NCI-H1694 treated with DMSO at 0.1 percent for 48 hours (cell line): ENCODE measurements around the gene STAG1.
"Not testable (repeated sequence)": the region's sequence is repeated elsewhere in the genome, so short reads cannot be mapped to it uniquely, and the experiment has no call there.

Experiments
- DNase-seq: peaks from one replicate; lab custom pipeline; 2025; lab: John Stamatoyannopoulos, UW

STAG1 gene

DNA sequence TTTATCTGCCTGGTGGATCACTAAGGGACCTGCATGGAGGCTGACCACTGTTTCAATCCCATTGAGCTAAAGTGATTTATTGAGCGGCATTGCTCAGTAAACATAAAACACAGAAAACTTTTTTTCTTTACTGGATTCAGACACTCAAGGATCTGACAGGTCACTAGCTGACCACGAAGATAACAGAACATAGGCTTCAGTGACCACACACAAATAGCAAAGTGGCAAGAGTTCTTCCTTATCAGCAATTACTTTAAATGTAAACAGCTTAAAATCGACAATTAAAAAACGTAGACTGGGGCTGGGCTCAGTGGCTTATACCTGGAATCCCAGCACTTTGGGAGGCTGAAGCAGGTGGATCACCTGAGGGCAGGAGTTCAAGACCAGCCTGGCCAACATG lies 48.7 kb downstream of the STAG1 start:
- DNase-seq = no peak

GRCh38 chr3:136699271-136699828 lies 52.8 kb downstream of the STAG1 start:
- DNase-seq = no peak

- DNase-seq = no peak
Measured at GRCh38 chr3:136698361-136698760, 53.8 kb downstream of the STAG1 start.

DNA sequence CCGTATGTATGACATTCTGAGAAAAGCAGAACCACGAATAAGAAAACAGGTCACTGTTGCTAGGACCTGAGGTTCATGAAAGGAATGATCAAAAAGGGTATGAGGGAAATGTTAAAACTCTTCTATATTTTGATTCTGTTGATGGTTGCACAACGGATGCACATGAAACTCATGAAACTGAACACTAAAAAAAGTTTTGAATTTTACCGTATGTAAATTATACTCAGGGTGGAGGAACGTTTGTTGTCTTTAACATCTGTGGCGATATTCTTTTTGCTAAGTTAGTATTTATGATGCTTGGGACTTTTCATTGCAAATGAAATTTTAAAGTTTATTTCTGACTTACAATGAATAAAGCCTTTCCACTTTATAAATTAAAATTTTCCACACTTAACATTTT lies 55.4 kb downstream of the STAG1 start:
- DNase-seq = no peak

DNA sequence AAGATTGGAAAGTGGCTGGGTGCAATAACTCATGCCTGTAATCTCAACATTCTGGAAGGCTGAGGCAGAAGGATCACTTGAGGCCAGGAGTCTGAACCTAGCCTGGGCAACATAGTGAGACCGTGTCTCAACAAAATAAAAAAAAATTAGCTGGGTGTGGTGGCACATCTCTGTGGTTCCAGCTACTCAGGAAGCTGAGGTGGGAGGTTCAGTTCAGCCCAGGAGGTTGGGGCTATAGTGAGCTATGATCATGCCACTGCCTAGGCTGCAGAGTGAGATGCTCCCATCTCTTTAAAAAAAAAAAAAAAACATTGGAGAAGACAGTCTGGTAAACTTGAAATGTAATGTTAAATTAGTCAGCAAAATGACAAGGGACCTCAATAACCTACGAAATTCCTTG lies 57.9 kb downstream of the STAG1 start:
- no peak for DNase-seq

DNA sequence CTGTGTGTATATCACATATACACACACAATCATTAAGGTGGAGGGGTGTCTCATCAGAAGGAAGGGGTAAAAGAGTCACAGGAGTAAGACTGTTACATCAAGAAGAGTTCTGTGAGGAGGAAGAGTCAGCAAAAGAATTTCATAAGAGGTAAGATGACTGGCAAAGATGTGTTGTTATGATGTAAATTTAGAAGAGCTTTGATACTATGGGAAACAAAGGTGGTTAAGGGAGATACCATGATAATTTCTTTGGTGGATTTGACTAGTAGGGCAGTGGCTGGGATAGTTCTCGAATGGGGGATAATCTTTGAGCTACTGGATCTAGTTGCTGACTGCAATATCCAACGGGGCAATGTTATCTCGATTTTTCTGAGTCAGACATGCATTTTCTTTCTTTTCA lies 61.6 kb downstream of the STAG1 start:
- no peak for DNase-seq

- no peak for DNase-seq
Measured at GRCh38 chr3:136685882-136686281, 66.3 kb downstream of the STAG1 start.

- no peak for DNase-seq
Measured at GRCh38 chr3:136682740-136683312, 69.4 kb downstream of the STAG1 start.

DNA sequence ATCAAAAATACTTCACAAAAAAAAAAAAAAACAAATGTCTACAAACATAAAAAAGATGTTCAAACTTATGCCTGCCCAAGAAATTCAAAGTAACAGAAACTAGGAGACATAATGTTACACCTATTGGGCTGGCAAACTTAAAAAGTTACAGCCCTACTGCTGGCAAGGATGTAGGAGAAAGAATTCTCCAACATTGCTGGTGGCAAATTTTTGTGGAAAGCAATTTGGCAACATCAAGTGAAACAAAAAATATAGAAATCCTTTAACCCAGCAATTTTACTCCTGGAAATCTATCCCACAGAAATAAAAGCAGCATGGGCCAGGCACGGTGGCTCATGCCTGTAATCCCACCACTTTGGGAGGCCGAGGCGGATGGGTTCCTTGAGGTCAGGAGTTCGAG lies 73.2 kb downstream of the STAG1 start:
- no peak for DNase-seq

DNA sequence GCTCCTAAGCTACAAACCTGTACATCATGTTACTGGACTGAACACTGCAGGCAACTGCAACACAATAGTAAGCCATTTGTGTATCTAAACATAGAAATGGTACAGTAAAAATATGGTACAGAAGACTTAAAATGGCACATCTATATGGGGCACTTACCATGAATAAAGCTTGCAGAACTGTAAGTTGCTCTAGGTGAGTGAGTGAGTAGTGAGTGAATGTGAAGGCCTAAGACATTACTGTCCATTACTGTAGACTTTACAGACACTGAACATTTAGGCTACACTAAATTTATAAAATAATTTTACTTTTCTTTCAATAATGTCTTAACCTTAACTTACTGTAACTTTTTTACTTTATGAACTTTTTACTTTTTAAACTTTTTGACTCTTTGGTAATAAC lies 76.2 kb downstream of the STAG1 start:
- no peak for DNase-seq

GRCh38 chr3:136675150-136675858 lies 76.9 kb downstream of the STAG1 start:
- DNase-seq = no peak

DNA sequence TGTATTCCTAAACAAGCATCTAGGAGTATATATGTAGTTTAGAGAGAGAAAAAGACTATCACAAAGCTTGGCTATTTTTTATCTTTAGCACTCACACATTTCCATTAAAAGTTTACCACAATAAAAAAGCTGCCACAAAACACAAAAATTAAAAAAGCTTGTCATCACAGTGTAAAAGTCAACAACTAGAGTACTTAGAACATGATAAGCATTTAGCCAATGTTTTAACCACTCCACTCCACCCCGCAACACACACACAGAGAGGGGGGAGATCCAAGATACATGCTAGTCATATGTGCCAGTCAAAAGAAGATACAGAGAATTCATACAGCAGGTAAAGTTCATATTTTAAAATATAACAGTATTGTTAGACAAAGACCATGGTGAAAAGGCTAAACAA lies 79.7 kb downstream of the STAG1 start:
- no peak for DNase-seq

DNA sequence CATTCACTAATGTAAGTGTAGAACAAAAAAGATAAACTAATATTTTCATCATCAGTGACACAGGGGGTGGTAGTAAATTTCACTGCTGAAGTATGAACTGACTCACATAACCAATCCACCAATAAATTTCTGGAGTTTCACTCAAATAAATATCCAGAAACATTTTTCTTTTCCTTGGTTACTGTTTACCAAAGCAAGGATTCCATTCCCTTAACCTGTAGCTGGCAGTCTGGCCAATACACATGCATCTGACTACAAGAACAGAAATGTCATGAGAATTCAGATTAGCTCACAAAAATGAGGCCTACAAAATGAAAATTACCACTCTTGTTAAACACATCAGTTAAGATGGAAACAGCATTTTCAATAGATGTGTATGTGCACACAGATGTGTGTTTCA lies 80.3 kb downstream of the STAG1 start:
- DNase-seq = no peak

- no peak for DNase-seq
Measured at GRCh38 chr3:136670166-136670565, 82.0 kb downstream of the STAG1 start.

- no peak for DNase-seq
Measured at GRCh38 chr3:136667081-136667480, 85.1 kb downstream of the STAG1 start.

DNA sequence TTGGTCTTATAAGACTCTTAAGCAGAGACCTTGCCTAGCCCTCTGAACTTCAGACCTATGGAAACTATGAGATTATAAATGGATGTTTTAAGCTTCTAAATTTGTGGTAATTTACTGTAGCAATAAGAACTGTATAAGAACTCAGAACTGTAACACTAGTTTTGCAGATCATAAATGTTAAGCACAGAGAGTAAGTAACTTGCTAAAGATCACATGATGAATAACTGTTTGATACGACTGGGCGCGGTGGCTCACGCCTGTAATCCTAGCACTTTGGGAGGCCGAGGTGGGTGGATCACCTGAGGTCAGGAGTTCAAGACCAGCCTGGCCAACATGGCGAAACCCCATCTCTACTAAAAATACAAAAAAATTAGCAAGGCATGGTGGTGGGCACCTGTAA lies 85.9 kb downstream of the STAG1 start:
- not testable (repeated sequence) for DNase-seq

- DNase-seq = no peak
Measured at GRCh38 chr3:136664771-136665170, 87.4 kb downstream of the STAG1 start.

DNA sequence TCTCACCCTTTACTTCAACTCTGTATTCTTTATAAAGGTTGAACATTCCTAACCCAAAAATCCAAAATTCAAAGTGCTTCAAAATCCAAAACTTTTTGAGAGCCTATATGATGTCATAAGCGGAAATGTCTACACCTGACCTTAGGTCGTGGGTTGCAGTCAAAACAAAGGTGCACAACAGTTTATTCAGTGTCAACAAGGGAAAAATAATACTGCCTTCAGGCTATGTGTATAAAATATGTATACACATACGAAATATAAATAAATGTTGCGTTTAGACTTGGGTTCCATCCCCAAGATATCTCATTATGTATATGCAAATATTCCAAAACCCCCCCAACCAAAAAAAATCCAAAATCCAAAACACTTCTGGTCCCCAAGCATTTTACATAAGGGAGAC lies 90.9 kb downstream of the STAG1 start:
- DNase-seq = no peak

DNA sequence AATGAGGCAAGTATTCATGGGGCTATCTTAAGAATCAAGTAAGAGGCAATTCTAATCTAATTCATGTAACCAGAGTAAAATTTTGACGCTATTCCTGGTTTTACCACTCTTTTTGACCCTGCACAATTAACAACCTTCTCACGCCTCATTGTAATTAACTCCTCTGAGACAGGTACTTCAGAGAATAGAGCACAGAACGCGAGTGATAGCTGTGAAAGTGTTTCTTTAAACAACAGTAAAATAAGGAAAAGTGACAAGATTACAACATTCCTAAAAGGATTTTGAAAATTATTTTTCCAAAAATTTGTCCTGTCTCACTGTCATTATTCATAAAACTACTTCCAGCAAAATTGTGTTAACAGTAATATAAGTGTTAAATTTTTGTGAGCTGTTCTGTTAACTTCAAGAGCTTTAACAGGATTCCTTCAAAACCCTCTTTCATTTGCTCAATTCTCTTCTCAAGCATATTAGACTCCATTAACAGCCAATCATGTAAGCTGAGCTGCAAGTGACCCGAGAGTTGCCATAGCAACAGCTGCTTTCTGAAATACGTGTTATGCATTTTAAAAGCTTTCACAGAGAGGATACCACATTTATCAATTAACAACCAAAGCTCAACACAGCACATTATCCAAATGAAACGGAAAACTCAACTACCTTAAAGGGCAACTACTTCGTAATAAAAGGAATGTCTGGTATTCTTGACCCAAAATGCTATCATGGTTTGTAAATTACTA lies 93.1 kb downstream of the STAG1 start:
- DNase-seq = no peak

DNA sequence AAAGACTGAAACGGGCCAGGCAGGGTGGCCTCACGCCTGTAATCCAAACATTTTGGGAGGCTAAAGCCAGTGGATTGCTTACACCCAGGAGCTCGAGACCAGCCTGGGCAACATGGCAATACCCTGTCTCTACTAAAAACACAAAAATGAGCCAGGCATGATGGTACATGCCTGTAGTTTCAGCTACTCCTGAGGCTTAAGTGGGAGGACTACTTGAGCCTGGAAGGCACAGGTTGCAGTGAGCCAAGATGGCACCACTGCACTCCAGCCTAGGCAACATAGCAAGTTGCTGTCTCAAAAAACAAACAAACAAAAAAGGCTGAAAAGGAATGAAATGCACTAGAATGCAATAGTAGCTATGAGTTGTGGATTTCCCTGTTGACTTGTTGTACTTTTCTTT lies 94.7 kb downstream of the STAG1 start:
- DNase-seq = no peak

DNA sequence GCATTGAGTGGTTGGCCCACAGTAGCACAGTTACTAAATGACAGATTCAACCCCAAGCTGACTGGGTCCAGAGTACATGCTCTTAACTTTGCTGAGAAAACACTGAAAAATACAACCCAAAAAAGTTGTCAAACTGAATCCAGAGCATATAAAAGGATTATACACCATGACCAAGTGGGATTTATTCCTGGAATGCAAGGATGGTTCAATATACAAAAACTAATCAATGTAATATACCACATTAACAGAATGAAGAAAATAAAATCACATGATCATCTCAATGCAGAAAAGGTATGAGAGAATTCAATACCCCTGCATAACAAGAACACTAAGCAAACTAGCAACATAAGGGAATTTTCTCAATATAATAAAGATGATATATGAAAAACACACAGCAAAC lies 98.5 kb downstream of the STAG1 start:
- no peak for DNase-seq

- no peak for DNase-seq
Measured at GRCh38 chr3:136651581-136651980, 100.6 kb downstream of the STAG1 start.

GRCh38 chr3:136650461-136650860 lies 101.7 kb downstream of the STAG1 start:
- no peak for DNase-seq
